HL-60/S4 (cell line): ENCODE measurements around the gene ATOSA.

ENCODE experiments used
- in situ Hi-C: fragments of 300-500 bp; cut with MboI; formaldehyde crosslinking; loops from 2 replicates; pipeline ENCODE4 v1.14.3; 2022; ENCODE audit warnings: low sequenced_read_pairs

ATOSA gene, protein sequence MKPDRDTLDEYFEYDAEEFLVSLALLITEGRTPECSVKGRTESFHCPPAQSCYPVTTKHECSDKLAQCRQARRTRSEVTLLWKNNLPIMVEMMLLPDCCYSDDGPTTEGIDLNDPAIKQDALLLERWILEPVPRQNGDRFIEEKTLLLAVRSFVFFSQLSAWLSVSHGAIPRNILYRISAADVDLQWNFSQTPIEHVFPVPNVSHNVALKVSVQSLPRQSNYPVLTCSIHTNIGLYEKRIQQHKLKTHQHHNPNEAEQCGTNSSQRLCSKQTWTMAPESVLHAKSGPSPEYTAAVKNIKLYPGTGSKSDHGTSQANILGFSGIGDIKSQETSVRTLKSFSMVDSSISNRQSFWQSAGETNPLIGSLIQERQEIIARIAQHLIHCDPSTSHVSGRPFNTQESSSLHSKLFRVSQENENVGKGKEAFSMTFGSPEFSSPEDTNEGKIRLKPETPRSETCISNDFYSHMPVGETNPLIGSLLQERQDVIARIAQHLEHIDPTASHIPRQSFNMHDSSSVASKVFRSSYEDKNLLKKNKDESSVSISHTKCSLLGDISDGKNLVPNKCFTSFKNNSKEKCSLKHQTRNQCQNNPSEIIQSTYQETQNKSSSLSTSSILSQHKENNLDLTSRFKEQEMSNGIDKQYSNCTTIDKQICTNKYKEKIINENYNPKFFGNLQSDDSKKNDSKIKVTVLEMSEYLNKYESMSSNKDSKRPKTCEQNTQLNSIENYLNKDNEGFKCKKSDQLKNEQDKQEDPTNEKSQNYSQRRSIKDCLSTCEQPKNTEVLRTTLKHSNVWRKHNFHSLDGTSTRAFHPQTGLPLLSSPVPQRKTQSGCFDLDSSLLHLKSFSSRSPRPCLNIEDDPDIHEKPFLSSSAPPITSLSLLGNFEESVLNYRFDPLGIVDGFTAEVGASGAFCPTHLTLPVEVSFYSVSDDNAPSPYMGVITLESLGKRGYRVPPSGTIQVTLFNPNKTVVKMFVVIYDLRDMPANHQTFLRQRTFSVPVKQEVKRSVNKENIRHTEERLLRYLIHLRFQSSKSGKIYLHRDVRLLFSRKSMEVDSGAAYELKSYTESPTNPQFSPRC

DNA sequence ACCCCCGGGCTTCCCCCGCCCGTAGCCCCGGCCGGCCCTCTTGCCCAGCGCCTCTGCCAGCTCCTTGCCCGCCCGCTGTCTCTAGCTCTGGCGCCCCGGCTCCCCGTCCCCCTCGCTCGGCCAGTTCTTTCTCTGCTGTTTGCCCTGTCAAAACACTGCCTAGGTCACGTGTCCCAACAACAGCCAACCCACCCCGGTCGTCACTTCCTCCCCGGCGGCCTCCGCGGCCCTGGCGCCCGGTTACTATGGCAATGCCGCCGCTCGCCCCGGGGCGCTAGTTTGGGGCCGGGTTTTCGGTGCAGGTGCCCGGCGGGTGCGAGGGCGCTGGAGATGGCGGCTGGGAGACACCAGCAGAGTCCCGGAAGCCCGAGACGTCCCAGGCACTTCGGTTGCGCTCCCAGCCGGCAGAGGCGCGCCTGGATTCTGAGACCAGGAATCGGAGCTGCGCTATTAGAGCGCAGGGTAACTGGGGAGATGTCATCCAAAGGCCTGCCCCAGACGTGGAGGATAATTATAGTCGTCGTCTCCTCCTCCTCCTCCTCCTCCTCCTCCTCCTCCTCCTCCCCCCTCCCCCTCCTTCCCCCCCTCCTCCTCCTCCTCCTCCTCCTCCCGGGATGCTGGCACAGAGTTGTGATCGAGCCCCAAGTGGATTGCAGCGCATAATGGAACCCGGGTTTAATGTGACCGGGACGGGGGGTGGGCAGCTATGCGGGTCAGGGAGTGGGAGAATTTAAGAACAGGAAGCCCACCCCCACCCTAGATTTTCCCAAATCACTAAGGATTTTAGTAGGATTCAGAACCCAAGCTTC, at the start of gene ATOSA:
TSS of gene ATOSA (minus strand) at position 157 of the 809 bp plus-strand sequence. CDS start 1,367 bp downstream, outside the sequence.
- in situ Hi-C loops = no loop called here

DNA sequence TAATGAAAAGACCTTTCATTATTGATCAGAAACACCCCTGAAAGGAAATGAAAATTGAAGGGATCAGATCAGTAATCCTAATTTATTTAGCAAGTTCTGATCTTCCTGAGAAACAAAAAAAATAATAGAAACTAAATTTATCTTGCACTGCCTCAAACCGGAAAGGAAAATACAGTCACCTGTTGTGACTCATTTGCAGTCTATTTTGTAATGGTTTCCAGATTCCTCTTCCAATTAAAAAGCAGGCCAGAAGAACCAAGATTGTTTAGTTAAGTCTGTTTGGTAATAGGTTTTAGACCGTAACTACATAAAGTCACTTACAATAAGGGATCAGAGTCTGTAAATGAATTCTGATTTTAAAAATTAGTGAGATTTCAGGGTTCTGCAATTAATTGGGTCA, 49.7 kb upstream of the ATOSA start:
- in situ Hi-C loops = no loop called here

DNA sequence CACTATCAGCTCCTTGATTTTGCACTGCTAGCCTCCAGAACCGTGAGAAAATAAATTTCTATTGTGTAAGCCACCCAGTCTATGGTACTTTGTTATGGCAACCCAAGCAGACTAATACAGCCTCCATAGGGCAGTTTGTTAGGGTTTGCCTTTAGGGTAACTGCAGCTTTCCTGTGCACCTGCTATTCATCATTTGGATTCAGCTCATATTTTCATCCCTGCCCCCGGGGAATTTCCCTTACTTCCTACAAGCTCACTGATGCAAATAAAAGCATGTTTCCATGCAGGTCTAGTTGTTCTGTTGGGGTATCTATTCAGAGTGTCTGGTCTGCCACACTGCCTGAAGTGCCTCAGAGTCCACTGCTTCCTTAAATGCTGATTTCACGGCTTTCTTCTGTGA, 48.6 kb upstream of the ATOSA start:
- in situ Hi-C loops = no loop called here

DNA sequence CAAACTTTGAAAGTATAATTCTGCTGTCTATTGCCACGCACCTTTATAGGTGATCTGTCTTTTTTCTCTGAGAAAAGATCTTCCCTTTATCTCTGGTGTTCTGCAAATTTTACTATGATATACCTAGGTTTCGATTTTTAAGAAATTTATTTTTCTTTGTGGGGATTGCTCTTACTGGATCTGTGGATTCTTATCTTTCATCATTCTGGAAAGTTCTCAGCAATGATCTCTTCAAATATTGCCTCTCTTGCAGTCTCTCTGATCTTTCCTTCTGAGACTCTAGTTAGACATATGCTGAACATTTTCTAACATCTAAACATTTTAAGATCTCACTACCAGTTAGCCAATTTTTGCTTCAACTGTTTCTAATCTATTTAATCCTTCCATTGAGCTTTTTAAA, 47.0 kb upstream of the ATOSA start:
- in situ Hi-C loops = no loop called here

DNA sequence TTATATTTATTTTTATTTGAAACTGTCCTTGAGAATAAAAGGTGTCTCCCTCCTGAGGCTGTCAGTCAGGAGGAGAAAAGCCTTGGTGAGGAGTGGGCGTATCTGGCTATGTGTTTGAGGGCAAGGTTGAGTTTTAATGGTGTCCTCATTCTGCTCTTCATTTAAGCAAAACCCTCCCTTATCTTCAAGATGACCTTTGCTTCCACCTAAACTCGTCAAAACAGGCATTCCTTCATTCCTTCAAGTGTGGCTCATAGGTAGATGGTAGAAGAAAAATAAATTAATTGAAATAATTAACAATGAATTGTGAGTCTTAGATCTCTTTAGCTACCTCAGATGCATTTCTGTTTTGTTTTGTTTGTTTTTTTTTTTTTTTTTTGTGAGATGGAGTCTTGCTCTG, 39.4 kb upstream of the ATOSA start:
- in situ Hi-C loops = no loop called here

DNA sequence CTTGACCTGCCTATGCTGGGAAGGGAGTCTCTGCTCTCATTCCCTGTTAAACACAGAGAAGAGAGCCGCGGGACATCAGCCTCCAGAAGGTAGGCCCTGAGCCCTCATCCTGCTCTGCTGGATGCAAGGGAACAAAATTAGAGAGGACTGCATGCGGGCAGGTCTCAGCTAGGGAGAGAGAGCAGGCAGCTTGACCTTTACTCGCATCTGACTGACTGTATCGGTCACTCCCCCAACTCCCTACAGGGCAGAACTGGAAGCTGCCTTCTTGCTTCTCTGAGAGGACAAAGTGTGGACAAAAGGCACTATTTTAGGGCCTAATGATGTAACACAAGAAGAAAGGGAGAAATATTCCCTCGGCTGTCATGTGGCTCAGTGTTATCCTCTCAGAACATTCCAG, 38.7 kb upstream of the ATOSA start:
- in situ Hi-C loops = no loop called here

DNA sequence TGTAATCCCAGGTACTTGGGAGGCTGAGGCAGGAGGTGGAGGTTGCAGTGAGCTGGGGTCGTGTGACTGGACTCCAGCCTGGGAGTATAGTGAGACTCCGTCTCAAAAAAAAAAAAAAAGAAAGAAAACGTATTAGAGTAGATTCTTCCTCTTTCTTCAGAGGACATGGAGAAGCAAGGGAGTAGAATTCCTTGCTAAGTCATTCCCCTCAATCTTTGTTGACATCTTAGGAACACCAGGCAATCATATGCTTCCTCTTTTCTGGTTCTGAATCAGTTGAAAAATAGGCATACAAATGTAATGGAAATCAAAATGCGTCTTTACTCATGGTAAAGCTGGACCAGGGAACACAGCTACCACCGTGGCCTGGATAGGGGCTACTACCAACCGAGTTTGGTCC, 38.3 kb upstream of the ATOSA start:
- in situ Hi-C loops = no loop called here

DNA sequence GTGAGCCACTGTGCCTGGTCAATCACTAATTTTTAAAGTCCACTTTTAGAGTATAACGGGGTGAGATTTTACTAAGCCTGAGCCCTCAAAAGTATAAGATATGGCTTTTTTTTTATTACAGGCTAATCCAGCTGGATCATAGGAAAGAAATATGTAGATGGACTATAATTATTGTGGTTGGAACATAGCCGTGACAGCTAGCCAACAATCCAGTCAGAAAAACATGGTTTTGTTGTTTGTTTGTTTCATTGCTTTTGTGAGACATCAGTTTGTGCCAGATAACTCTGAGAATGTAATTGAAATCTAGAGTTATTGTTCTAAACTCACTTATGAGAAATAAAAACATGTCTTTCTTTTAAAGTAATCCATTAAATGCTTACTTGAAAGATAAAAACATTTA, 37.3 kb upstream of the ATOSA start:
- in situ Hi-C loops = no loop called here

DNA sequence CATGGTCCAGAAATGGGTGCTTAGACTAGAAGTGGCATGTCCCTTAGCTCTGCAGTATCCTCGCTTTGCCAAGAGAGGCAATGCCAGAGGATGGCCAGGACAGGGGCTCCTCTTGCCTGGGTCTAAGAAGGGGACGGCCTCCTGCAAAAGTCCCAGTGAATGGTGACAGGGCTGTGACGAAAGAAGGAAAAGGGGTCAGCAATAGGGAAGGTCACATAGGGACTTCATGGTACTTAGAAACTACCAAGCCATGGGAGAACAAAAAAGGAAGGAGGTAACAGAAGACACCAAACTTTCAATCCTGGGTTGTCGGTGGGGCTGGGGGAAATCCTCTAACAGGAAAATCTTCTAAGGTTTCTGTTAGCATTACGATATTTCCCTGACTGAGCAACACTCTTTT, 36.2 kb upstream of the ATOSA start:
- in situ Hi-C loops = no loop called here

DNA sequence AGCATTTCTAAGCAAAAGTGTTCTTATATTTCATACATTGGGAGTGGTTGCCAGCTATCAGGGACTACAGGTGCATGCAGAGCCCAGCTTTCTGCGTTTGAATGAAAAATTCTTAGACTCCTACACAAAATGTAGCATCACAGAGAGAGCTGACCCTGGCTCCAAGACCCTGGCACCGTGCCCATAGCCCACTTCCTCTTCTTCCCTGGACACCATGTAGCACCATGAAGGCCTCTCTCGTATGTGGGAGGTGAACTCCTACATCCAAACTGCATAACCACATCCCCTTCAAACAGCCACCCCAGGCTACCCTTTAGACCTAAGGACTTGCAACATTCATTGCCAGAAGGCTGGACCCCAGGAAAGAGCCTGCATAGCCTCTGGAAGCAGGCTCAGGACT, 35.8 kb upstream of the ATOSA start:
- in situ Hi-C loops = no loop called here

DNA sequence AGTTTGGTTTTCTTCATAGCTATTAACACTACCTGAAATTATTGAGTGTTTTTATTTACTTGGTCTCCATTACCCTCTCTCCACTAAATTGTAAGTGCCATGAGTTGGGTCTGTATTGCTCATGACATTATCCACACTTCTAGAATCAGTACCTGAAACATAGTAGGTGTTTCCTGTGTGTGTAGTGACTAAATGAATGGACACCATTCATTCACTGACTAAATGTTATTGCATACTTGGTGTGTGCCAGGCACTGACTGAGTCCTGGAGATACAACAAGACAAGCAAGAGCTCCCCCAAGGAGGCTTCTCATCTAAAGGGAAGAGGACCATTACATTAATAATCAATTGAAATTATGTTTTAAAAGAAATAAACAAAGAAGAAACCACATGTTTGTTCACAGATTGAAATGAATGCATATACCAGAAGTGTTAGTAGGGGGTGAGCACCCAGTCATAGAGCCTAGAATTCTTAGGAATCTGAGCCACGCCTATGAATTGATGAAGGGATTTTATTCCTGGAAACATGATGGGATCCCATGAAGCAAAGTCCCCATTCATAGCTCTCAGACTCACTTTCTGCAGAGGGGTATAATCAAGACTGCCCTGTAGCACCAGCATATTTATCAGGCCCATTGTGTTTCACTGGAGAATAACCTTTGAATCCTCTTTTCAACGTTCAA, 31.7 kb upstream of the ATOSA start:
- in situ Hi-C loops = no loop called here

DNA sequence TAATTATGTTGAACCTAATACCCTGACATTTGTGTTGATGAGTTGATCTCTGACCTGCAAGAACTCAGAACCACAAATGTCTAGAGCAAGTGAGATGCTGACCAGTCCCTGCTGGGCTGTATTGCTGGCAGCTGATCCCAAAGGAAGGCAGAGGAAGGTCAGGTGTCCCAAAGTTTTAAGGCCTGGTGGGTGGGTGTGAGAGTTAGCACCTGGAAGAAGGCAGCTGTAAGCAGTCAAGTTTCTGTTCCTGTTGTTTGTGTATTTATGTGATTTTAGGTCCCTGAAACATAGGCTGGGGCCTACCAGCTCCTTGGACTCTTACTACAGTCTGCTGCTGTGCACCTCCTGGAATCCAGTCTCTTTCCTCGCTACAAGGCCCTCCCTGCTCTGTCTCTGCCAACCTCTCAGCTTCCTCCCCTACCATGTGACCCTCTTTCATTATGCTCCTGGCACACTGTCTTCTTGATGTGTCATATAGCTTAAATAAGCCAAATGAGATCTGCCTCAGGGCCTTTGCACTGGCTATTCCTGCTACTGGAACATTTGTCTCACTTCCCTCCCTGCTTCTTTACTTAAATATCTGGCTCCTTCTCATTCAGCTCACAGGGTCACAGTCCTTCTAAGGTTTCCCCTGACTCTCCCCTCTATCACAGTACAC, 31.0 kb upstream of the ATOSA start:
- in situ Hi-C loops = no loop called here

DNA sequence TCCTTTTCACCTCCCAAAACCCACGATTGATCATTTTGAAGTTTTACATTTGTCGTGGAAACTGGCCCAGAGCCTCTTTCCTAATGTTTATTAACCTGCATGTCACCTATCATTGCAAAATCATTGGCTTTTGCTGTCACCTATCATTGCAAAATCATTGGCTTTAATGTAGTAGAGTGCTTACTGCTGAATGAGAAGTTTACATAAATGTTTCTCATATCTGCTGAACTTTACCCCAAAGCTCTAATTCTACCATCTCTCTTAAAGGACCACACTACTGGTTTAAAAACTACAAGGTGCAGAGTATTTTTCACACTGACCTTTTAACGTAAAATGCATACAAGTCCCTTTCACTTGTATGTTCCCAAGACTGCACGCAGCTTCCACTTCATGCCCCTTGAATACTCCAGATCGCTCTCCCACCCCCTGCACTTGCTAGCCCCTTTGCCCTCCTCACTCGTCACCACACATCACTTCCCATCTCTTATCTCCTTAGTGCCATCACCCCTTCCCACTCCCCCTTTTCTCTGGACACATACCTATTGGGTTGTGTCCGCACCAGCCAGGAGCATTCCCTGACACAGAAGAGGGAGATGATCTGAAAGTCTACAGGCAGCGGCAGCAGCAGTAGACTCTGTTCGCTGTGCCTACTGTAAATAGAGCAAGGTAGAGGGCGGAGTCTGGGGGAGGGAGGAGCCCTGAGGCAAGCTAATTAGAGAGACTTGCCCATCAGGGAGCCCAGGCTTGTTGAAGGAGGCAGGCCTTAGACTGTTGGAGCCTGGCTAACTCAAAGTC, 30.2 kb upstream of the ATOSA start:
- in situ Hi-C loops = no loop called here

DNA sequence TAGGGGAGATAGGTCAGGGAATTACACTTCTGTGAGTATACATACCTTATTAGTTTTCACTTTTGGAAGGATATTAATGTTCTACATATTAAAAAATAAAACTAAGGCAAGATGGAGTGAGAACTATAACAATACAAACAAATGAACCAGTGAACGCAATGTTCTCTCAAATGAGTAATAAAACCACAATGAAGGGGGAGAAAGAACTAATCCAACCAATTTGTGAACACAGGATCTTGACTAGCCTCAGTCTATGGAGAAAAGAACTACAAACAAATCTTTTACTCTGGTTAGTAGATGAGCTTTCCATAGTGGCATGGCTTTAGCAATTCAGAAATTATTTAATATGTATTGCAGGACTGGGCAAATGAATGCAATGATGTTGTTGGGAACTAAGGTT, 26.9 kb upstream of the ATOSA start:
- in situ Hi-C loops = no loop called here

DNA sequence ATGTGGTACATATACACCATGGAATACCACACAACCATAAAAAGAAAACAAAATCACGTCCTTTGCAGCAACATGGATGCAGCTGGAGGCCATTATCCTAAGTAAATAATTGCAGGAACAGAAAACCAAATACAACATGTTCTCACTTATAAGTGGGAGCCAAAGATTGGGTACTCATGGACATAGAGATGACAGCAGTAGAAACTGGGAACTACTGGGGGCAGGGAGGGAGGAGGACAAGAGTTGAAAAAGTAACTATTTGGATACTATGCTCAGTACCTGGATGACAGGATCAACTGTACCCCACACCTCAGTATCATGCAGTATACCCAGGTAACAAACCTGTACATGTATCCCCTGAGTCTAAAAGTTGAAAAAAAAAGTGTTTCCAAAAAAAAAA, 23.2 kb upstream of the ATOSA start:
- in situ Hi-C loops = no loop called here

DNA sequence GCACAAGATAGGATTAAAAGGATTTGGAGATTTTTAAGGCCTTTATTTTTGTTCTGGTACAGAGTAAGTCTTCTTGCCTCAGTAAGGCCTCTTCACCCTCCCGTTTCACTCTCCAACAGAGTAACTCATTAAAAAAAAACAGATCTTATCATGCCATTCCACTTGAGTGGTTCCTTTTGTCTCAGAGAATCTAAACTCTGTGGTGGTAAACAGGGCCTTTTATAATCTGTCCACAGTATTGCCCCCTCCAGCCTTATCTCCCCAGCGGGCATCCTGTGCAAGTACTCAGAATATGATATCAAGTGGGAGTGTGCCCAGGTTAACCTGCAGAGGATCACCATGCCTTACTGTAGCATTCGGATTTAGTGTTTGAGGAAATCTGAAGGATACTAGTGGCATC, 20.3 kb upstream of the ATOSA start:
- in situ Hi-C loops = no loop called here

DNA sequence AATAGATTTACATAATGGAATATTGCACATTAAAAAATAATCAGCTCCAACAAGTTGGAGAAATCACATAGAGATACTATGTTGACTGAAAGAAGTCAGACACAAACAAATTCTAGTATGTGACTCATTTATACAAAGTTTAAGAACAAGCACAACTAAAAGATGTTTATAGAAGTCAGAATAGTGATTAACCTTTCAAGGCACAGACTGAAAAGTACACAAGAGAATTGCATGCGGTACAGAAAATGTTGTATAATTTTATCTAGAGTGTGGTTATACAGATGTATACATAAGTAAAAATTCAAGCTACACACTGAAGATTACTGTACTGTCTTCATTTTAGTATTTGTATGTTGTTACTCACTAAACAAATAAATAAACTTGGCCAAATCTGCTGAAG, 19.3 kb upstream of the ATOSA start:
- in situ Hi-C loops = no loop called here

DNA sequence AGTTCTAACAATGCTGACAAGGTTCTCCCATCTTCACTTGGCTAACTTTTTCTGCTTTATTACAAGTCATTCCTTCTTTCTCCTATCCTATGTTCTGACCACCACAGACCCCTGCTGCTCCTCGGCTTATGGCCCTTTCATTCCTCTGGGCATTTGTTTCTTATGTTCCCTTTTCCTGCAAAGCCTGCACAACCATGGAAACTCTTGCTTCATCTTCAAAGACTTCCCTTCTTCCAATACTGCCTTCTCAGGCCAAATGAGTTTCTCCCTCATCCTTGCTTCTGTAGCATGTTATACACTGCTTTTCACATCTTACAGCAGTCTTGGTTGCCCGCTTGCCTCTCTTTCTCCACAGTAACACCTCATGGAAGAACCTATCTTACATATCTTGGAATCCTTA, 17.9 kb upstream of the ATOSA start:
- in situ Hi-C loops = no loop called here

DNA sequence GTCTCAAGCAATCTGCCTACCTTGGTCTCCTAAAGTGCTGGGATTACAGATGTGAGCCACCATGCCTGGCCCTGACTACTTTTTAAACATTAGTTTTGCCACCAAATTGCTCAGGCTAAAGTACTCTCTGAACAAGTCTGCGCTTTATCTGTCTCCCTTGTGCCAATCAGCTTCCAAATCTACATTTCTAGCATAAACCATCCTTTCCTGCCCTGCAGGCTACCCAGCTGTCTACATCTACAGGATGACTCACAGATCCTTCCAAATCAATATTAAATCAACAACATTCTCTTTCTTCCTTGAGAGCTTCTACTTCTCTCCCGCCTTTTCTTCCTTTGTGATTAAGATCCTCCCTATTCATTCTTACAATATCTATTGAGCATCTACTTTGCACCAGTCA, 16.0 kb upstream of the ATOSA start:
- in situ Hi-C loops = no loop called here
